ENCODE results near the gene KCNG3. TPM values are rescaled to one million over a fixed set of nuclear protein-coding genes. Genes with fewer than 3 reads are reported as not detected.
A peak's percentile ranks its signal among the peaks of the same experiment; 100 is the strongest.

KCNG3 gene
- total and polyA plus RNA-seq, 2 of the 13 experiments (the other 11 are each of a cell fraction or from before 2014, with no cell fraction given) = 2.8 to 4.8 TPM

DNA sequence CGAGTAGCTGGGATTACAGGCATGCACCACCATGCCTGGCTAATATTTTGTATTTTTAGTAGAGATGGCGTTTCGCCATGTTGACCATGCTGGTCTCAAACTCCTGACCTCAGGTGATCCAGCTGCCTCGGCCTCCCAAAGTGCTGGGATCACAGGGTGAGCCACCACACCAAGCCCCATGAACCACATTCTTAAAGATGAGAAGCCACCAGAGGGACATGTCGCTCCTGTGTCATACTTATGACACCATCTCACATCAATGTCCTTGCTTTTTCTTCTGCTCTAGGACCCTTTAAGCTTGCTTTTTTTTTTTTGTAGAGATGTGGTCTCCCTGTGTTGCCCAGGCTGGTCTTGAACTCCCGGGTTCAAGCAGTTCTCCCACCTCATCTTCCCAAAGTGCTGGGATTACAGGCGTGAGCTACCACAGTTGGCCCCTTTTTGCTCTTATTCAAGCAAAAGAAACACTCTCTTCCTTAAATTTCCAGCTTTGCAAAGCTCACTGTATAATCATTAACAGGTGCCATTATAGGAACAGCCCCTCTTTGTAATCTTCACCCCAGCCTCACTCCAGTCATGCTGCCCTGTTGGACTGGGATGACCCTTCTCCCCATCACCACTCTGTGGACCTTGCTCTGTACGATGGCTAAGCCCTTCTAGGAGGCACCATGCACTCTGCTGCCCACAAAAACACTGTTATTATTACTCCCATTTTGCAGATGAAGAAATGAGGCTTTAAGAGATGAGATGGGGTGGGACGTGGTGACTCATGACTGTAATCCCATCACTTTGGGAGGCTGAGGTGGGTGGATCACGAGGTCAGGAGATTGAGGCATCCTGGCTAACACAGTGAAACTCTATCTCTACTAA, 10.8 kb upstream of the KCNG3 start (continued):
- TF ChIP-seq ZNF280D (CRISPR knock-in tag; IDR thresholded peaks at IDR 0.05) (peak; percentile 92; the same call in 1 of the 2 replicates), ZMYM4 (CRISPR knock-in tag; IDR thresholded peaks at IDR 0.05) (peak; percentile 95), HNF4A (CRISPR knock-in tag; IDR thresholded peaks at IDR 0.05) (peak; percentile 99), ZUFSP (CRISPR knock-in tag; IDR thresholded peaks at IDR 0.05; ENCODE audit: borderline replicate concordance) (no peak), ZNF737 (CRISPR knock-in tag; IDR thresholded peaks at IDR 0.05; ENCODE audit: borderline replicate concordance) (no peak), ARNT2 (CRISPR knock-in tag; IDR thresholded peaks at IDR 0.05; ENCODE audit: low read depth) (0 out of 2 replicates have a peak, but pooled peaks have one; percentile 51), MIXL1 (CRISPR knock-in tag; IDR thresholded peaks at IDR 0.05) (peak; percentile 74; the same call in 1 of the 2 replicates), ZNF124 (CRISPR knock-in tag; IDR thresholded peaks at IDR 0.05) (peak; percentile 86), ZNF224 (CRISPR knock-in tag; IDR thresholded peaks at IDR 0.05) (no peak), ZNF768 (CRISPR knock-in tag; IDR thresholded peaks at IDR 0.05) (no peak), TBX2 (CRISPR knock-in tag; IDR thresholded peaks at IDR 0.05; ENCODE audit: borderline replicate concordance) (peak; percentile 86), ZBTB7B (CRISPR knock-in tag; IDR thresholded peaks at IDR 0.05) (peak; percentile 90), ZNF331 (CRISPR knock-in tag; IDR thresholded peaks at IDR 0.05) (no peak; the same call in none of the 2 replicates), MXI1 (IDR thresholded peaks at IDR 0.05; ENCODE audit: borderline replicate concordance, low read depth, low read length) (peak; percentile 52; the same call in 1 of the 3 replicates), ZNF879 (CRISPR knock-in tag; IDR thresholded peaks at IDR 0.05) (0 out of 2 replicates have a peak, but pooled peaks have one; percentile 68)
- TF ChIP-seq, protein P1, sequence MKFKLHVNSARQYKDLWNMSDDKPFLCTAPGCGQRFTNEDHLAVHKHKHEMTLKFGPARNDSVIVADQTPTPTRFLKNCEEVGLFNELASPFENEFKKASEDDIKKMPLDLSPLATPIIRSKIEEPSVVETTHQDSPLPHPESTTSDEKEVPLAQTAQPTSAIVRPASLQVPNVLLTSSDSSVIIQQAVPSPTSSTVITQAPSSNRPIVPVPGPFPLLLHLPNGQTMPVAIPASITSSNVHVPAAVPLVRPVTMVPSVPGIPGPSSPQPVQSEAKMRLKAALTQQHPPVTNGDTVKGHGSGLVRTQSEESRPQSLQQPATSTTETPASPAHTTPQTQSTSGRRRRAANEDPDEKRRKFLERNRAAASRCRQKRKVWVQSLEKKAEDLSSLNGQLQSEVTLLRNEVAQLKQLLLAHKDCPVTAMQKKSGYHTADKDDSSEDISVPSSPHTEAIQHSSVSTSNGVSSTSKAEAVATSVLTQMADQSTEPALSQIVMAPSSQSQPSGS (CRISPR knock-in tag; IDR thresholded peaks at IDR 0.05) = peak; percentile 73; the same call in 1 of the 2 replicates
- TF ChIP-seq, protein P2, sequence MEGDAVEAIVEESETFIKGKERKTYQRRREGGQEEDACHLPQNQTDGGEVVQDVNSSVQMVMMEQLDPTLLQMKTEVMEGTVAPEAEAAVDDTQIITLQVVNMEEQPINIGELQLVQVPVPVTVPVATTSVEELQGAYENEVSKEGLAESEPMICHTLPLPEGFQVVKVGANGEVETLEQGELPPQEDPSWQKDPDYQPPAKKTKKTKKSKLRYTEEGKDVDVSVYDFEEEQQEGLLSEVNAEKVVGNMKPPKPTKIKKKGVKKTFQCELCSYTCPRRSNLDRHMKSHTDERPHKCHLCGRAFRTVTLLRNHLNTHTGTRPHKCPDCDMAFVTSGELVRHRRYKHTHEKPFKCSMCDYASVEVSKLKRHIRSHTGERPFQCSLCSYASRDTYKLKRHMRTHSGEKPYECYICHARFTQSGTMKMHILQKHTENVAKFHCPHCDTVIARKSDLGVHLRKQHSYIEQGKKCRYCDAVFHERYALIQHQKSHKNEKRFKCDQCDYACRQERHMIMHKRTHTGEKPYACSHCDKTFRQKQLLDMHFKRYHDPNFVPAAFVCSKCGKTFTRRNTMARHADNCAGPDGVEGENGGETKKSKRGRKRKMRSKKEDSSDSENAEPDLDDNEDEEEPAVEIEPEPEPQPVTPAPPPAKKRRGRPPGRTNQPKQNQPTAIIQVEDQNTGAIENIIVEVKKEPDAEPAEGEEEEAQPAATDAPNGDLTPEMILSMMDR (CRISPR knock-in tag; IDR thresholded peaks at IDR 0.05) = peak; percentile 28
- TF ChIP-seq, protein P3, sequence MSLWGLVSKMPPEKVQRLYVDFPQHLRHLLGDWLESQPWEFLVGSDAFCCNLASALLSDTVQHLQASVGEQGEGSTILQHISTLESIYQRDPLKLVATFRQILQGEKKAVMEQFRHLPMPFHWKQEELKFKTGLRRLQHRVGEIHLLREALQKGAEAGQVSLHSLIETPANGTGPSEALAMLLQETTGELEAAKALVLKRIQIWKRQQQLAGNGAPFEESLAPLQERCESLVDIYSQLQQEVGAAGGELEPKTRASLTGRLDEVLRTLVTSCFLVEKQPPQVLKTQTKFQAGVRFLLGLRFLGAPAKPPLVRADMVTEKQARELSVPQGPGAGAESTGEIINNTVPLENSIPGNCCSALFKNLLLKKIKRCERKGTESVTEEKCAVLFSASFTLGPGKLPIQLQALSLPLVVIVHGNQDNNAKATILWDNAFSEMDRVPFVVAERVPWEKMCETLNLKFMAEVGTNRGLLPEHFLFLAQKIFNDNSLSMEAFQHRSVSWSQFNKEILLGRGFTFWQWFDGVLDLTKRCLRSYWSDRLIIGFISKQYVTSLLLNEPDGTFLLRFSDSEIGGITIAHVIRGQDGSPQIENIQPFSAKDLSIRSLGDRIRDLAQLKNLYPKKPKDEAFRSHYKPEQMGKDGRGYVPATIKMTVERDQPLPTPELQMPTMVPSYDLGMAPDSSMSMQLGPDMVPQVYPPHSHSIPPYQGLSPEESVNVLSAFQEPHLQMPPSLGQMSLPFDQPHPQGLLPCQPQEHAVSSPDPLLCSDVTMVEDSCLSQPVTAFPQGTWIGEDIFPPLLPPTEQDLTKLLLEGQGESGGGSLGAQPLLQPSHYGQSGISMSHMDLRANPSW (CRISPR knock-in tag; IDR thresholded peaks at IDR 0.05; ENCODE audit: borderline replicate concordance) = 0 out of 2 replicates have a peak, but pooled peaks have one; percentile 53
